Measurements from ENCODE around the gene XXYLT1.
A peak's percentile ranks its signal among the peaks of the same experiment; 100 is the strongest.

The XXYLT1 gene

GRCh38 chr3:195036203-195036505 is 234.8 kb downstream of the XXYLT1 start:
- DNase-seq, result no peak

DNA sequence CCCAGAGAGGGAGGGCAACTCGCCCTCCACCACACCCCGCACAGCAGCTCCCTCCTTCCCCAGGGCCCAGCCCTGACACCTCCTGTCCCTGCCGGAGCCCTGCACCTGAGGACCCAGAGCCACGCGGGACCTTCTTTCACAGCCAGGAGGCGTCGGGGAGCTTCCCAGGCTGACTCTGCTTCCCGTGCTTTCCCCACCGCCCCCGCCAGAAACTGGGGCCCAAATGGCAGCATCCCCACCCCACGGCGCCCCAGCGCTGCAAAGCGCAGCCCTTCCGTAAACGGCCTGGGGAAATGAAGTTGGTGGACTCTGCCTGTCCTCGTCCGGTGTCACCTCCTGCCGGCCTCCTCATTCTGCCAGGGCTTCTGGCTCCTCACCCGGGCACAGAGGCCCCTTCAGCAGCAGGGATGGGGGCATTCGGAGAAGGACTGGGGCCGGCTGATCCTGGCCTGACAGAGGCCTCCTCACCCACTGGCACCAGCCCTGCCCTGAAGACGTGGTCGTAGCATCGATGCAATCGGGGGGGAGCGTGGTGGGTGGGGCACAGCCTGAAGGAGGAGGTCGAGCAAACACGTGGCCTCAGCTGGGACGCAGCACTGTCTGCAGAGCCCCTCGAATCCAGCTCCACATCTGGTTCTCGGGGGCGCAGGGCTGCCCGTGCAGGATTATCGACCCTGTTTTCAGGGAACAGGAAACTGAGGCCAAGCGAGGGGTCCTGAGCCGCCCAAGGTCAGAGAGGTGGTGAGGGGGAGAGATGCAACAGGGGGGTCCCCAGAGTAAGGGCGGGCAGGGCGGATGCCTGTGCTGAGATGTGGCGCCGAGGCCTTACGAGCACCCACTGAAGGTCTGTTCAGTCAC is 235.4 kb downstream of the XXYLT1 start:
- DNase-seq, result no peak

GRCh38 chr3:195034541-195034940 is 236.4 kb downstream of the XXYLT1 start:
- DNase-seq, result no peak

DNA sequence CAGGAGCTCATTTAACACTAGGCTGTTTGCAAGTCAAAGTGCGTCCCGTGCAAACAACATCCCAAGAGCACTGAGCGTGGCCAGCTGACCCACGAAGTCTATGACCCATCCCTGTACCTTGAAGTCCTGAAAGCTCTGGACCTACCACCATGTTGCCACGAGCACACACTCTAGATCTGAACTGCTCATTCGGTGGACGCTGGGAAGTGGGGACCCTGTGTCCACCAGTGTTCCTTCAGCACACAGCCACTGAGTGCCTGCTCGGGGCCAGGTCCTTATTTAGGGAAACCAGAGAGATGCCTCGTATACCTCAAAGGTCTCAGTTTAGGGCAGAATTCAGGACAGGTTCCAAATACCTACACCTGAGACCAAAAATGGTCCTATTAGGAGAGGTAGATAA is 236.9 kb downstream of the XXYLT1 start:
- DNase-seq, result no peak

- peak; percentile 63 for DNase-seq
Observed at GRCh38 chr3:195033531-195034091, 237.3 kb downstream of the XXYLT1 start.

- DNase-seq, result peak; percentile 48
Observed at GRCh38 chr3:195032955-195033354, 238.0 kb downstream of the XXYLT1 start.

DNA sequence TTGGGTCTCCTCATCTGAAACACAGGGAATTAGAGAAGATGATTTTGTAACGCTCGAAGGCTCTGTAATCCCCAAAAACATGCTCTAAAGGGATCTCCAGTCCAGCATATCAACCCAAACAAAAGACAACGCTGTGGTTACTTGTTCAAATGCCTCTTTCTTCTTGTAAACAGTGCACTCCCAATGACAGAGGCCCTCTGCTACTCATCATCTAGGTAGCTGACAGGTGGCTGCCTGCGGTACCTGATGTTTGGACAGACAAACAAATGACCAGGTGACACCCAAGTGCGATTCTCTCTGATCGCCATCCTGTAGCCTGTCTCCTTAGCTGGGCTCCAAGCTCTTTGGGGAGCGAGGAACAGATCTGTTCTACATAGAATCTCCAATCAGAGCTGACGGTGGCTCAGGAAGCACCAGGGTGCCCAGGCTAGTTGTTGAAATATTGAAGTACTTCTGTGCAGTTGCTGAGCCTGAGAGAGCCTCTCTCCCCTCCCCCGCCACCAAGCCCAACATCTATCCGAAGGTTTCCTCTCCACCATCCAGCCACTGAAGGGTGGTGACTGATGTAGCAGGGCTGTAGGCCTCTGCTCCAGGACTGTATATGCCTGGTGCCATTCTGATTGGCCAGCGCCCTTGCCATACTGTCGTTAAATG is 238.7 kb downstream of the XXYLT1 start:
- peak; percentile 79 for DNase-seq

DNA sequence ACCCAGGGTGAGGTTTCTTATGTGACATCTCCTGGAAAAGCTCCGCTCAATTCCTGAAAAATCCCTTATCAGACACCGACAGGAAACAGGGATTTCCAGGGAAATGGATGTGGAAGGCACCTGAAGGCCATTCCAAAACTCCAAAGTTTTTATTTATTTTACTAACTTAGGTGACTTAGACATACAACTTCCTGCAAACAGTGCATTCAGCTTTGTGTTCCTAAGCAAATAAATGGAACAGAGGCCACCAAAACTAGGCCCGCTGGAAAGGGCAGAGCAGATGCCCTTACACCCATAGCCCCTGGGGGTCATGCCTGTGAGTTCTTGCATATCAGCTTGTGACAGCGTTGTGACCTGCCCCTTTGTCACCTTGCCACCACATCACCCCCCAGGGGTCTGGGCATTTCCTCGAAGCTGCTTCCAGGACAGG is 239.4 kb downstream of the XXYLT1 start:
- DNase-seq, result no peak

- DNase-seq, result no peak
Observed at GRCh38 chr3:195030791-195031321, 240.1 kb downstream of the XXYLT1 start.

DNA sequence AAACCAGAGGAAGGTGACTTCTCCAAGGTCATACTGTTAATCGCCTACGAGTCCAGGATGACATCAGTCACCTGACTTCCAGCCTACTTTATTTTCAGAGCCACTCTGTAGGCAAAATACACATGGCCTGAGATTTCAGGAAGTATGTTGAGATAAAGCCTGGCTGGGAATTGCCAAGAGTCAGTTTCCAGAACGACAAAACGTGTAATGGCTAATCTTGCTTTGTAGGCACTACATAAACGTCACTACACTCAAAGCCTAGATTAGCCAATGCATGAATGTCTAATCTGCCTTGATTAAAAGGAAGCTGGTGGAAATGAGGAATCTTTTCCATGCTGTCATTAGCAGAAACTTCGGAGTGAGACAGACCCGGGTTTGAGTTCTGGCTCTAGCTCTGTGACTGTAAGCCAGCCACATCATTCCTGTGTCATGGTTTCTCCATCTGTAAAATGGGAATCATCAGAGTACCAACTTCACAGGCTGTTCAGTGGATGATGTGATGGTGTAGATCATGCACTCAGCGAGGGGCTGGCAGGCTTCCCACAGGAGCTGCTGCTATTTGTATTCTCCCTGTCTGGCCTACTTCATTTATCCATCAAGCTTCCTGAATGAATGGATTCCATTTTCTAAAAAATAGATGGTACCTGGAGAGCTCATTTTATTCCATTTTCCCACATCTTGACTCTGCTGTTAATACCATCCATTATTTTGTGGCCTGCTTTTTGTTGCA is 241.9 kb downstream of the XXYLT1 start:
- DNase-seq, result no peak

- DNase-seq, result no peak
Observed at GRCh38 chr3:195025884-195026200, 245.1 kb downstream of the XXYLT1 start.

DNA sequence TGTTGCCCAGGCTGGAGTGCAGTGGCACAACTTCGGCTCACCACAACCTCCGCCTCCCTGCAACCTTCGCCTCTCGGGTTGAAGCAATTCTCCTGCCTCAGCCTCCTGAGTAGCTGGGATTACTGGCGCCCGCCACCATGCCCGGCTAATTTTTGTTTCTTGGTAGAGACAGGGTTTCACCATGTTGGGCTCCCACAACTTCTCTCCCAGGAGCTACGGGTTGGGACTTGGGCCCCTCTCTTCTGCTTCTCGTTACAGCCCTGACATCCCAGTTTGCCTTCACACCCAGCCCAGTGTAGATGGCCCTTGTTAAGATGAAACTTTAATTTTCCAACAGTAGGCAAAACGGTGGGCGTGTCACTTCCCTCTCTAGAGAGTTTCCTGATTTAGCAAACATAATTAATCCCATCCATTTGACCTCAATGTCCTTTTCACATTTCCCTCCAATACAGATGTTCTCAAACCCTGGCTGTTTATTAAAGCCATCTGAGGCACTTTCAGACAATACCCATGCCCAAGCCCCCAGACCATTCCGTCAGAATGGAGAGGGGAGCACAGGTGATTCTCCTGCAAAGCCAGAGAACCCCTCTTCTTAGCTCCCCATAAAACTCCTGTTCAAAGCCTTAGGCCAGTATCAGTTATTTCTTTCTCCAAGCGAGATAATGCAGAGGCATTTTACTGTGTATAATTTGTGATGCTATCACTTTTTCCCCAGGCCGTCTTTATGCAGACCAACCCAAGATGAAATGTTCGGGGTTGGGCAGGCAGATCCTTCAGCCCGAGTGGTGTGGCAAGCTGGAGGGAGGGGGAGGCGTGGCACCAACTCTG is 245.7 kb downstream of the XXYLT1 start:
- DNase-seq, result no peak

DNA sequence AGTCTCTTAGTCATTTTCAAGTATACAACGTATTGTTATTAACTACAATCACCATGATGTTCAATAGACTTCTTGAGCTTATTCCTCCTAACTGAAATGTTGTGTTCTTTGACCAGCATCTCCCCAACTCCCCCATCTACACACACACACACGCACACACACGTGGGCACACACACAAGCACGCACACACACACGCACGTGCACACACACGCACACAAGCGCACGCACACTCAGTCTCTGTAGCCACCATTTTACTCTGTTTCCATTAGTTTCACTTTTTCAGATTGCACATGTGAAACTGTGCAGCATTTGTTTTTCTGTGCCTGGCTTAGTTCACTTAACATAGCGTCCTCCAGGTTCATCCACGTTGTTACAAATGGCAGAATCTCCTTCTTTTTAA is 247.0 kb downstream of the XXYLT1 start:
- no peak for DNase-seq

GRCh38 chr3:195023576-195023975 is 247.4 kb downstream of the XXYLT1 start:
- DNase-seq, result no peak

DNA sequence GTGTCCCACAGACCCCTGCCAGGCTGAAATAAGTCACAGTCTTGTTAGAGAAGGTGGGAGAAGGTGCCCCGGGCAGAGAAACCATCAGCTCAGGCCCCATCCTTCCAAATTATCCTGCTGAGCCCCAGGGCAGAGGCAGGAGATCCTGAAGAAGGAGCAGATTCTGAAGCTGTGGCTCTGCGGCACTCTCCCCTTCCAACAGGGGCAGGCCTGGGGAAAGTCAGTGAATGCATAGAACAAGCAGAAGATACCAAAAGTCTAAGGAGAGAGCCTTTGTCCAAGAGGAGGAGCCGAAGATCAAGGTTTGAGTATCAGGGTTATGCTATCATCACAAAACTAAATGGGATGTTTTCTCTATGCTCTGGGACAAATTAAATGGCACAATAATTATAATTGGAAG is 249.3 kb downstream of the XXYLT1 start:
- no peak for DNase-seq

DNA sequence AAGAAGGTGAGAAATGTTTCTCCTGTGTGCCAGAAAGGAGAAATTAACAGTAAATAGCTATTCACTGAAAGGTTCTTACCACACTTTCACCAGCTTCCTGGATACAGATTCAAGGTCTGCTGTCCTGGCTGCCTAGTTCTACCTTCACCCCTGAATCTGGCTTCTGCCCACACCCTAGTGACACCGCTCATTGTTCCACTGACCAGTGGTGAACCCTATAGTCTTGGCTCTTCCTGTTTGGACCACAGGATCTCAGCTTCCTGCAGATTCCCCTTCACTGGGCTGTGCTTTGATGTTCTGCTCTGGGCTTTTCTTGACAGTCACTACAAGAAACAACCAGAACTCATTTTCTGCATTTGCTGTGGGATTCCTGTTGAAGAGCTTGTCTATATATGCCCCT is 250.0 kb downstream of the XXYLT1 start:
- DNase-seq, result no peak

- DNase-seq, result no peak
Observed at GRCh38 chr3:195020185-195020584, 250.8 kb downstream of the XXYLT1 start.

DNA sequence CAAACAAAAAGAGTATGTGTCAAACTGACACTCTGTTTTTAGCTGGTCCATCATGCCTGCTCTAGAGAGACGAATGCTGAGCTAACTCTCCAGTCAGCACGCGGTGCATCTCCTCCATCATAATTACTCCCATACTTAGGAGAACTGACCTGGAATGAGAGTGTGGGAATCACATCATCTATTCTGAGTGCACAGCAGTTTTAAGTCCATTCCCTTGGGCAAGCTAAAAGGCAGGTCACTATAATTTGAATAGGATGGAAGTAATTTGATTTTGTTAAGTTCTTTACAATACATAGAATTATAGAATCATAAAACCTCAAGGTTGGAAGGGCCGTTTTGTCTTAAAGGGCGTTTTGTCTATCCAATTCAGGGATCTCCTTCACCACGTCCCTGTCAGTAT is 251.6 kb downstream of the XXYLT1 start:
- DNase-seq, result no peak
